T-helper 9 cell (primary cell): Measurements from ENCODE around the gene UBAC2.
A peak's percentile ranks its signal among the peaks of the same experiment; 100 is the strongest.

Source experiments
- DNase-seq: peaks from one replicate; pipeline ENCODE4 v3.0.0-alpha.2; 2020
- total RNA-seq, 2 donors: gene quantifications; one replicate each; lab custom pipeline; 2026; lab: John Stamatoyannopoulos, UW

Gene UBAC2, protein sequence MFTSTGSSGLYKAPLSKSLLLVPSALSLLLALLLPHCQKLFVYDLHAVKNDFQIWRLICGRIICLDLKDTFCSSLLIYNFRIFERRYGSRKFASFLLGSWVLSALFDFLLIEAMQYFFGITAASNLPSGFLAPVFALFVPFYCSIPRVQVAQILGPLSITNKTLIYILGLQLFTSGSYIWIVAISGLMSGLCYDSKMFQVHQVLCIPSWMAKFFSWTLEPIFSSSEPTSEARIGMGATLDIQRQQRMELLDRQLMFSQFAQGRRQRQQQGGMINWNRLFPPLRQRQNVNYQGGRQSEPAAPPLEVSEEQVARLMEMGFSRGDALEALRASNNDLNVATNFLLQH
- total RNA-seq, result 48.7 to 90.9 reads per million in 2 donors

DNA sequence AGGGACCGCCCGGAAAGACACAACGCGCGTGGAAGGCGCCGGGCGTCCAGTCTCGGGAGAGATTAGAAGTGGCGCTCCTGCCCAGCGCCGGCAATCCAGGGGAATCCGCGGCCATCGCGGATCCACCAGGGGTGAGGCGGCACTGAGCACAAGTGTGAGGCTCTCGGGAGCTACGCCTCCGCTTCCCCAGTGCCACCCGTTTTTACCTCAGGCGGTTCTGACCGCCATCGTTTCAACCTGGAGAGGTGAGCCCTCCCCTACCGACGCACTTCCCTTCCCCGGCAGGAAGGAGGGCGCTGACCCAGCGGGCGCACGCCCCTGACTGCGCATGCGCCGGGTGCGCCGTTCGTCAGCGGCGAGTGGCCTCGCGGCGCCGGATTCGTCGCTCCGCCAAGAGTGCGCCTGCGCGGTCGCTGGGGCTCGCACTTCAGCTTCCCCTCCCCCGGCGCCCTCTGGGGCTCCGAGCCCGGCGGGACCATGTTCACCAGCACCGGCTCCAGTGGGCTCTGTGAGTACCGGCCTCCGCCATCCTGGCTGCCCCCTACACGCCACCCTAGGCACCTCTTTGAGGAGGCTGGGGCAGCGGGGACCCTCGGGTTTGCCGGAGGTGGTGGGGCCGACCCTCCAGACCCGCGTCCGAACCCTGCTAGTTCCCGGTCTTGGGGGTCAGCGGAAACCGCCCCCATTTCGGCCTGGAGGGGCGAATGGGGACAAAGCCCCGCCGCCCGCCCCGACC is at the start of gene UBAC2:
Gene UBAC2 (plus strand): TSS at position 423 of the 736 bp plus-strand sequence. CDS start 55 bp downstream, at position 478.
- DNase-seq, result peak; percentile 93

GRCh38 chr13:99151516-99151915 is 49.1 kb upstream of the UBAC2 start:
- DNase-seq, result no peak

DNA sequence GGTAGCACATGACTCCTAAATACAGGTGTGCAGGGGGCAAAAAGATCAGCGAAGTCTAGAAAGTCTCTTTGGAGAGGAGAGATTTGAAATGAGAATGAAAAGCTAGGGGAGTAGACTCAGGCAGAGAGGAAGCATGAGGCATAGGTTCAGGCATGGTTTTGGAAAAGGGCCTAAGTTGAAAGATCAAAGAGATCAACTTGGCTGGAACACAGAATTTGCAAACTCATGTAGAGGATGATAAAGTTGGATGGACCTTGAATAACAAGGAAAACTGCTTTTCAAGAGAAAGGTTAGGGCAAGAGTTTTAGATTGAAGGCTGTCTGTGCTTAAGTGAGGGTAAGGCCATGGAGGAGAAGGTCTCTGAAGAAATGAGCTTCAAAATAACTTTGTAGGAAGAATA is 47.4 kb upstream of the UBAC2 start:
- no peak for DNase-seq

GRCh38 chr13:99154064-99154463 is 46.6 kb upstream of the UBAC2 start:
- DNase-seq, result no peak

DNA sequence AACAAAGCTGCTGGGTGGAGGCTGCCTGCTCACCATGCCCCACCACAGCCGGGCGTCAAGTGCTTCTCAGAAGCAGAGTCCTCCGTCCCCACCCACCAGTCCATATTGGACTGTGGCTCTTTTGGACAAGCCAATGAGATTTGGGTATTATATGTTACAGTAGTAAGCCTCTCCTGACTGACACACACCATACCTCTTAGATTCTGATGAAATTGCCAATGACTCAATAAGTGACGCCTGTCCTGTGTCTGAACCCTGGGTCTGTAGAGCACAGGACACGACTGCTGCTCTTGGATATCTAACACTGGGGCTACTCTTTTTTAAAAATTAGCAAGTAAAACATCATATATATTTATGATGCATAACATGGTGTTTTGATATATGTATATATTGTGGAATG is 44.8 kb upstream of the UBAC2 start:
- DNase-seq, result no peak

- no peak for DNase-seq
Measured at GRCh38 chr13:99157046-99157445, 43.6 kb upstream of the UBAC2 start.

- no peak for DNase-seq
Measured at GRCh38 chr13:99158846-99159245, 41.8 kb upstream of the UBAC2 start.

DNA sequence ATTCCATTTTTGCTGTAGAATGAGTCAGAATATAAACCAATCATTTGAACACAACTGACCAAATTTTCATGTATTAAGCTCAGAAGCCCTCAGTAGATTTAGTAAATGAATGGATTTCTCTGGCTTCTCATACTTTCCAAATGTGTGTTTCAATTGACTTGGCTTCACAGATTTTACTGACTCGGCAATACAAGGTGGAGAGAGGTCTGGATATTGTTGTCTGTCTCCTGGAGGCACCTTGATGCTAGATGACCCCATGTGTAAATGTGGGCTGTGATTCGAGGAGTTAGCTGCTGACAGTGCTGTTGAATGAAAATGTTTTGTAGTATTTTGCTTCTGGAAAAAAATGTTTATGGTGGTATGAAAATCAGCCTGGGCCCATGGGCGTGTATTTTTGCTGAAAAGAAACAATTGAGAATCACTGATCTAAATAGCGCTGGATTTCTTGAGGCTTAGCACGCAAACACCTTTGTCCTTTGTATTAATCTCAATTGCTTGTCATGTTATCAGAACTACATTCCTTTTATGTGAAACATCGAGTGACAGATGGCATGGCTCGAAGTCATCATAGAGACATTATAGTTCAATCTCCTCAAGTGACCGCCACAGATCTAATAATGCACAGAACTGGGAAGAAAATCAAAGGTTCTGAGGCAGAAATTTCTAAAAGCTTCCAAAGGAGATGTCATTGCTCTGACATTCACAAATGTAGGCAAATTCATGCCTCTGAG is 41.2 kb upstream of the UBAC2 start:
- DNase-seq, result no peak

GRCh38 chr13:99160415-99160814 is 40.2 kb upstream of the UBAC2 start:
- no peak for DNase-seq

GRCh38 chr13:99161512-99161911 is 39.1 kb upstream of the UBAC2 start:
- no peak for DNase-seq

DNA sequence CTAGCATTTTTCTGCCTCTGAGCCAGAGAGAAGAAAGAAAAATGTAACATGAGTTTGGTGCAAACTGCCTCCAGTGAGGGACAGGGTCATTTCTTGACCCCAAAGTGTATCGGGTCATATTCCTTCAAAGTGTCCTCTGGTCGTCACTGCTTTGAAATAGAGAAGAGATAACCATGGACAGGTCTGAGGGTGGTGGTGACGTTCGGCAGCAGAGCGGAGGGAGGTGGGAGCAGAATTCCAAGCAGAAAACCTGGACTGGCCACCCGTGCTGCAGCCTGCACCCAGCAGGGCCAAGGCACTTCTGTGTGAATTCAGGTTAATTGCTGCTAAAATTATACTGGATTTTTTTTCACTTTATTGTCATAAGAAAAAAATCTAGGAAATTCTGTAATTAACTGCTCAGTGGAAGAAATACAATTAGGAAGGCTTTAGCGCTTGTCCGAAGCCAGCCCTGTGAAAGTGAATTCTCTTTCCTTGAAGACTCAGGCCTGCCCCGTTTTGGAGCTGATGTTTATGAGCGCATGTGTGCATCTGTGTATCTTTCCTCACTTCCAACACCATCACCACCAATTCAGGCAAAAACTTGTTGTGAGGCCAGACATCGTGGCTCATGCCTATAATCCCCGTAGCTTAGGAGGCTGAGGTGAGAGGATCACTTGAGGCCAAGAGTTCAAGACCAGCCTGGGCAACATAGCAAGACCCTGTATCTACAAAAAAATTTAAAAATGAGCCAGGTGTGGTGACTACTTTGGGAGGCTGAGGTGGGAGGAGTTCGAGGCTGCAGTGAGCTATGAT is 37.9 kb upstream of the UBAC2 start:
- DNase-seq, result no peak

- DNase-seq, result no peak
Measured at GRCh38 chr13:99164226-99164625, 36.4 kb upstream of the UBAC2 start.

DNA sequence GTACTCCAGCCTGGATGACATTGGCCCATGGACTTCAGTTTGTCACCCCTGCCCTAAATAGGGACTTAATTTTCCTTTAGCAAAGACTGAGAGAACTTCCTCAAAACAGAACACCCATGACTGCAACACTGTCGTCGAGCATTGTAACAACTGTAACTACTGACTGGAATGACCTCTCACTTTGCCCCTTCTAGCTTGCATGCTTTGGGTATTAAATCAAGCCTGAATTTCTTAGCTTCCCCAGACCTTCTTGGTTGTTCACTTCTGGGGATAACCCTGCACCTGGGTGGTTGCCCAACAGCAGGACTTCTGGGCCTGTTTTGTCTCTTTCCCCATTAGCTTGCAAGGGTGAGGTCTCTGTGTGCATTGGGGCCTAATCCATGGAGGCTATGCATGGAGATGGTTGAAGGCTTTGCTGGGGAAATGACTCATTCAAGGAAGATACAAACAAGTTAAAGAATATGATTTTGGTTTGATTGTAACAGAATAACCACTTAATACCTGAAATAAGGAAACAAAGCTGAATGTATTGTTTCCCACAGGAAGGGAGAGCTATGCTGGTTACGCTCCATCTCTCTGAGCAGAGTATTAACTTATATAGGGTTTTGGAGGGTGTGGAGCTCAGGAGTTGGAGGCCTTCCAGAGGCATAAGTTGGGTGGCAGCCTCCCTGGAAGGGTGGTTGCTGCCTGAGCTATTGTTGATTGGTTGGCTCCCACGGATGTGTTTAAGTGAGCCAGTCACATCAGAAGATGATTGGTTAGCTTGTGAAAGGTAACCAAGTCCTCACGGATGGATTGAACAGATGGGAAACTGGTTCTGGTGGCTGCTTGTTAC is 34.7 kb upstream of the UBAC2 start:
- no peak for DNase-seq

DNA sequence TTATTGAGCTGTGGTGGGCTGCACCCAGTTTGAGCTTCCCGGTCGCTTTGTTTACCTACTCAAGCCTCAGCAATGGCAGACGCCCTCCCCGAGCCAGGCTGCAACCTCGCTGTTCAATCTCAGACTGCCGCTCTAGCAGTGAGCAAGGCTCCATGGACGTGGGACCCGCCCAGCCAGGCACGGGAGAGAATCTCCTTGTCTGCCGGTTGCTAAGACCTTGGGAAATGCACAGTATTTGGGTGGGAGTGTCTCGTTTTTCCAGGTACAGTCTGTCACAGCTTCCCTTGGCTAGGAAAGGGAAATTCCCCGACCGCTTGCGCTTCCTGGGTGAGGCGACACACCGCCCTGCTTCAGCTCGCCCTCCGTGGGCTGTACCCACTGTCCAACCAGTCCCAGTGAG is 27.7 kb upstream of the UBAC2 start:
- DNase-seq, result no peak

DNA sequence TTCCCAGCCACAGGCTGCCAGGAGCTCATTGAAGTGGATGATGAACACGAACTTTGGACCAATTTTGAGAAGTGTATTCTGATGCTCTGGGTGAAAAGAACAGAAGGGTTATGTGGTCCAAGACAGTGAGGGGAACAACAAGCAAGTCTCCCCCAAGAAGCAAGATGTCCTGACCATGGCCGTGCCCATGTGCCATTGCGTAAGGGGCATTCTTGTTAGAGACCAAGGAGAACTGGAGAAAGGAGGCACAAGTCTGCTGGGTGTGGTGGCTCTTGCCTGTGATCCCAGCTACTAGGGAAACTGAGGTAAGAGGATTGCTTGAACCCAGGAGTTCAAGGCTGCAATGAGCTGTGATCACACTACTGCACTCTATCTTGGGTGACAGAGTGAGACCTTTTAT is 27.0 kb upstream of the UBAC2 start:
- DNase-seq, result no peak

GRCh38 chr13:99174533-99175100 is 26.0 kb upstream of the UBAC2 start:
- DNase-seq, result no peak

DNA sequence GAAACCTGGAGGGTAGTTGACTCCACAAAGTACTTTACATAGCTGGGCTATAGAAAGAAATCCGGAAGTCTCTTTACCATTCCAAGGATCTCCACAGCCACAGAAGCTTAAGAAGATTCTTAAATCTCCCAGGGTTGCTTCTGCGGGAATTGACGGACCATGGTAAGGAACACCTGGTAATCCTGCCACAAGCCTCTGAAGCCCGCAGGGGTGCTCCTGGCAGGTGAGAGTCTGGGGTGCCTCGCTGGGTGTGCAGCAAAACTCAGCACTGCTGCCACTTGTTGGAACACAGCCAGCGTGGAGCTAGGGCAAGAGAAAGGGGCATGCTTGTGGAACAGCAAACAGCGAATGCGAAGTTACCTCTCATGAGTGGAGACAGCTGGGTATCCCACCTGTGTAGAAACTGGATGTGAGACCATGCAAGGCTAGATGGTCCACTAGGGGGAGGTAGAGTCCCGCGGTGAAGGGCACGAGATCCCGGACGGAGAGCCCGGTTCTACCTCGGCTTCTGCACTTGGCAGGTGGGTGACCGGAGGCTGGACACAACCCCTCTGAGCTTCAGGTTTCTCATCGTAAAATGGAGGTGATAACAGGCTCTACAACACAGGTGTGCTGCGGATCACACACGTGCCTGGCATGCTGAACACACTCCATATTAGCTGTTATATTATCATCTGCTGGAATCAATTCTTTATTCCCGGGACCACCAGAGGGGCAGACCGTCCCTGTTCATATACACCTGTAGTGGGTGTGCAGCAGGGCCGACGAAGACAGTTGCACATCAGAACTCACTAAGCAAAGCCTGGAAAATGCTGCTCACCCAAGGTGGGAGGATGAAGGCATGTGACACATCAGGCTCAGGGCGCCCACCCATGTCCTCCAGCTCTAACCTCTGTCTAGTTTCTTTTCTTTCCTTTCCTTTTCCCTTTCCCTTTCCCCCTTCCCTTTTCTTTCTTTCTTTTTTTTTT is 24.1 kb upstream of the UBAC2 start:
- peak; percentile 72 for DNase-seq

DNA sequence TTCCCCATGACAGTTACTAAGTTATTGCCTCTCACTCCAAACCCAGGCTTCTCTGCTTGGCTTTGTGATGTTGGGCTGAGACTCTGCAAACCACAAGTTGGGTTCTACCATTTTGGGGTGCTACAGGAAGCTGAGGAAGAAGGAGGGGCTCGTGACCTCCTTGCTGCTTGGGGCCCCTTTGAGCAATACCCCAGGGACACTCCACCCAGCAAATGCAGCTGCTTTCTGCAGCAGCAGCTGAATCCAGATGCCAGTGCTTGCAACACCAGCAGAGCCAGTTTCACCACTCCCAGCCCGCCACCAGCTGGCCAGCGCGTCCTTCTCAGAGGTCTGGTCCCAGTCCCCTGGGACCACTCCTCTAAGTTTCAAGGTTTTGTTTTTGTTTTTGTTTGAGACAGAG is 22.0 kb upstream of the UBAC2 start:
- no peak for DNase-seq

DNA sequence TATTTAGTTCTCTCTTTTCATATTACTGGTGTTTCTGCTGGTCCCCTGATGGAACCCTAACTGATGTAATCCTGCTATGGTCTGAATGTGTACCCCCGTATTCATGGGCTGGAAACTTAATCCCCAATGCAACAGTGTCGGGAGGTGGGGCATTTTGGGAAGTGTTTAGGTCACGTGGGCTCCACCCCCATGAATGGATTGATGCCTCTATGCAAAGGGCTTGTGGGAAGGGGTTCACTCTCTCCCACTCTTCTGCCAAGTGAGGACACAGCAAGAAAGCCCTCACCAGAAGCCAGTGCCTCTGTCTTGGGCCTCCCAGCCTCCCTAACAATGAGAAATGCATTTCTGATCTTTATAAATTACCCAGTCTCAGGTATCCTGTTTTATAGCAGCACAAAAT is 21.2 kb upstream of the UBAC2 start:
- no peak for DNase-seq

DNA sequence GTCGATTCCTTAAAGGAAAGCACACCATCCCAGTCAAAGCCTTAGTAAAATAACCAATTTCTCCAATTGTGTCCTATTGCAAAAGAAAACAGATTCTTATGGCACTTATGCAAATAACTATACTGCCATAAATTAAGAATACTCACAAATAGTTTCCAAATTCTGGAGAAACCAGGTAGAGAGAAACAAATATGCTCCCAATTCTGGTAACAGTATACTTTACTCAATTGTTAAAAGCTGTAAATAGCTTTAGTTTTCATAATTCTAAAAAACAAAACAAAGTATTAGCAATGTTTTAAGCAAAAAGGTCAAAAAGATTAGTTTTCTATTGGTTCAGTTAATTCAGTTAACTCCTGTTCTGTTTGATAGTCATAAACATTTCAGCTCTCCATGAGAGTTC is 18.2 kb upstream of the UBAC2 start:
- DNase-seq, result no peak
